Glomerular visceral epithelial cell (primary cell): ENCODE data around the gene PIK3AP1.
"Not testable (repeated sequence)": the region's sequence is repeated elsewhere in the genome, so short reads cannot be mapped to it uniquely, and the experiment has no call there.

Experiments used
- DNase-seq: peaks from one replicate; pipeline ENCODE4 v3.0.0-alpha.2; 2016; ENCODE audit errors: extremely low spot score

Gene PIK3AP1

GRCh38 chr10:96579133-96579532, 141.2 kb downstream of the PIK3AP1 start:
- no peak for DNase-seq

DNA sequence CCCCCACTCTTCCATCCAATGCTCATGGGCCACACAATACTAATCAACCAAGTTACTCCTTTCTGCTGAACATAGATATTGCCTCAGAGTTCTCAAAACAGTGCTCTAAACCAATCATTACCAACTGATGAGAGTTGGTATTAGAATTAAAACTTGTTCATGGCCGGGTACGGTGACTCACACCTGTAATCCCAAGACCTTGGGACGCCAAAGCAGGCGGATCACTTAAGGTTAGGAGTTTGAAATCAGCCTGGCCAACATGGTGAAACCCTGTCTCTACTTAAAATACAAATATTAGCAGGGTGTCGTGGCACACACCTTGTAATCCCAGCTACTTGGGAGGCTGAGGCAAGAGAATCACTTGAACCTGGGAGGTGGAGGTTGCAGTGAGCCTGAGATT, 141.7 kb downstream of the PIK3AP1 start:
- no peak for DNase-seq

GRCh38 chr10:96578022-96578421, 142.3 kb downstream of the PIK3AP1 start:
- DNase-seq: no peak

DNA sequence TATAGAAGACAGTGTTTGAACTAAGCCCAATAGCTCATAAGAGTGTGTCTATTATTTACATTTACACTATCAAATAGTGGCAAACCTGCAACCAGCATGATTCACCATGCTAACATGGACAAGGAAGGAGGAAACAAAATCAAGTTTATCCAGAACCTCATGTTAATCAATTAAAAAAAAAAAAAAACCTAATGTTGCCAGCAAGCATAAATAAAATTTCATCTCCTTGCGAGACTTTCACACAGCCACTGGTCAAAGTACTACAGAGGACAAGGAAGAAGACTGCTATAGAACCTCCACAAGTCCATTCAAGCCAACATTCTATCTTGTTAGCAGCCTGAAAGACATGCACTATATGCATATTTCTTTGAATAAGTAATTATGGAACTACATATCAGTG, 143.2 kb downstream of the PIK3AP1 start:
- no peak for DNase-seq

DNA sequence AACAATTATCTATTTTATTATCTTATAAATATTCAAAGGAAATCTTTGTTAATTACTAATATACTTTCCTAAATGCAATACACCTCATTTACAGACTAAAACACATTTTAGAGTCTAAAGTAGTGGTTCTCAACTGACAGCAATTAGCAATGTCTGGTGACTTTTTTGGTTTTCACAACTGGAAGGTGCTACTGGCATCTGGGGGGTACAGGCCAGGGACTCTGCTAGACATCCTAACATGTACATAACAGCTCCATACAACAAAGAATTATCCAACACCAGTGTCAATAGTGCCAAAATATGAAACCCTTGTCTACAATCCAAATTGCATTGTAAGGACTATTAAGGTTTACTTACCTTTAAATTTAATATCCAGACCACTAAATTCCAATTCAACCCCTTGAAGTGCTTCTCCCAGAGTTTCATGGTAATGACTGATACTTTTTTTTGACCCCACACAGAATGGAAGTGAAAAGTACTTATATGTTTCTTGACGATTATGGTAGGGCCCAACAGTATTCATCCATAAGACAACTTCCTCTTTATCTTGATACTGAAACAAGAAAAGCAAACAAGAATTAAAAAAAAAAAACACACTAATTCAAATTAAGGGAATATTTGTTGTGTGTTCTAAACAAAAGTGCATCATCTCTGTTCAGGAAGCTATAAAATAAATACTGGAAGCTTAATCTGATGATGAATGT, 143.9 kb downstream of the PIK3AP1 start:
- no peak for DNase-seq

- DNase-seq: not testable (repeated sequence)
Measured at GRCh38 chr10:96574564-96574963, 145.8 kb downstream of the PIK3AP1 start.

- DNase-seq: no peak
Measured at GRCh38 chr10:96573036-96573435, 147.3 kb downstream of the PIK3AP1 start.

GRCh38 chr10:96570983-96571964, 149.0 kb downstream of the PIK3AP1 start:
- DNase-seq: no peak

GRCh38 chr10:96570511-96570910, 149.8 kb downstream of the PIK3AP1 start:
- DNase-seq: no peak

DNA sequence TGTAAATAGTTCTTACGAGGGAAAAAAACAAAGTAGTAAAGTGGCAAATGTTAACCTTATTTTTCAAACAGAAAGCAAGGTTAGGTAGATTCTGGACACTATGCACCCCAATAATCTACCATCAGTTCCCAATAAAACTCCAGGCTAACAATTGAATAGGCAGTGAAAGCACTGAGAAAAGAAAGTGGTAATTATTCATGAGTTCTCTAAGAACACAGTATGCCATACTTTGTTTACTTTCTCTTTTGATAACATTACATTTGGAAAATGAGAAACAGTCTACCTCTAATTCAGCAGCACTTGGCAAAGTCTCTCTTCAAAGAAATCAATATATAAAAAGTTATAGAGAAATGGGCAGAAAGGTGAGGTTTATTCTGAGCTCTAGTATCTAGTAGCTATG, 151.9 kb downstream of the PIK3AP1 start:
- DNase-seq: no peak

GRCh38 chr10:96565774-96566173, 154.5 kb downstream of the PIK3AP1 start:
- peak; percentile 19 for DNase-seq

DNA sequence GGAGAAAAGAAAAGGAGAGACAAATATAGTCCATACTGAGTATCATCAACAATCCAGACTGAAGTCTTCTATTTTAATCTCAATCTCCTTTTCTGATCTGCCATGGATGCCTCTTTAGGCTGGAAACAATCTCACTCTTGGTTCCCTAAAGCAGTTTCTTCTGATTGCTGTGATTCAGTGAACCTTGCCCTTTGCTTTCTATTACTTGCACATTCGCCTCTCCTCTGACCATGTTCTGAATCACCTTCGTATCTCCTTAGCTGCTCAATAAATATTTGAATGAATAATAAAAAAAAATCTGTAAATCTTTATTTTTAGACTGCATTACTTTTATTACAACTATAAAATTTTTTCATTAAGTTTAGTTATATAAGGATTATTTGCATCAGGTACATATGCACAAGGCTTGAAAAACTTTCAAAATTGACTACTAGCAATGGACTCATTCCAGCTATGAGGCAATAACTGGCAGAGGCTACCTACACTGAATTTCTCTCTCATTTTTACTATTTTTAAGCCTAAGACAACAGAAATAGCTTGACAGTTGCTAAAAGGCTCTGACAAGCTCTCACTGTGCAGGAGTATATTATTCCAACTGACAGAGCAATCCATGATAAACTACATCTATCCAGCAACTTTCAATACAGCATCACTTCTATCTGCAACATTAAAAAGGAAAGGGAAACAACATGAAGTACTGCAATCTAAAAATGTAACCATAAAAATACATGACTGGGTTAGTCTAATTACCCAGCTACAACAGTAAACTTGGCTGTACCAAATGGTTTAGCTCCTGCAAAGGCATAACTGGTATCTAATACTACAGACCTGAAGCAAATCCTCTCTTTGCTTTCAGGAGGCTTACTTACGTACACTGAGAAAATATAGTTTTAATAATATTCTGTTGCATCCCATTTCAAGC, 159.1 kb downstream of the PIK3AP1 start:
- DNase-seq: no peak

- DNase-seq: no peak
Measured at GRCh38 chr10:96560489-96560888, 159.8 kb downstream of the PIK3AP1 start.

- DNase-seq: peak; percentile 9
Measured at GRCh38 chr10:96556003-96556402, 164.3 kb downstream of the PIK3AP1 start.

DNA sequence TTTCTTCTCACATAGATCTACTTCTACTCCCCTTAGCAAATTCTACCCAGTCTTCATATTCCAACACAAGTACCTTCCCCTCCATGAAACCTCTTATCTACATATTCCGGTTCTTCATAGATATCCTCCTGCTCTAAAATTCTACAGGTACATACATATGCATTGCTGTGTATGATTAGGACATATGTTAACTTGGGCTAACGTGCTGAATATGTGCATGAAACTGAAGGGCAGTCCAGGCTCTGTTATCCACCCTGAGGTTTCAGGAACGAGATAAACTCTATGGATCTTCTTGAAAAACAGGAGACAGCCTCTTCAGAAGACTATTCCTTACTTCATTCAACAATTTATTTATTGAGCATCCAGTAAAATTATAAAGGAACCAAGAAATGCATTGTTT, 165.0 kb downstream of the PIK3AP1 start:
- no peak for DNase-seq

GRCh38 chr10:96548589-96548988, 171.7 kb downstream of the PIK3AP1 start:
- no peak for DNase-seq

DNA sequence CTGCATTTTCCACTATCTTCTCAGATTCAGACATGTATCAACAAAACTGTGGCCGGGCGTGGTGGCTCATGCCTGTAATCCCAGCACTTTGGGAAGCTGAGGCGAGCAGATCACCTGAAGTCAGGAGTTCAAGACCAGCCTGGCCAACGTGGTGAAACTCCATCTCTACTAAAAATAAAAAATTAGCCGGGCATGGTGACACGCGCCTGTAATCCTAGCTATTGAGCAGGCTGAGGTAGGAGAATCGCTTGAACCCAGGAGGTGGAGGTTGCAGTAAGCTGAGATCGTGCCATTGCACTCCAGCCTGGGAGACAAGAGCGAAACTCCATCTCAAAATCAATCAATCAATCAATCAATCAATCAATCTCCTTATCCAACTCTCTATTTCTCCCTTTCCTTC, 174.8 kb downstream of the PIK3AP1 start:
- not testable (repeated sequence) for DNase-seq
